Stimulated activated CD8-positive, alpha-beta memory T cell treated with anti-CD3 and anti-CD28 coated beads, Interleukin-2, amount 100 ng/mL, for 48 hours (primary cell): Measurements from ENCODE around the gene RBMXL2.

ENCODE experiments used
- DNase-seq, 2 donors: peaks; one replicate each; pipeline ENCODE4 v3.0.0-alpha.2; 2020; ENCODE audit warnings: low read depth in 2 of 2

Gene RBMXL2

DNA sequence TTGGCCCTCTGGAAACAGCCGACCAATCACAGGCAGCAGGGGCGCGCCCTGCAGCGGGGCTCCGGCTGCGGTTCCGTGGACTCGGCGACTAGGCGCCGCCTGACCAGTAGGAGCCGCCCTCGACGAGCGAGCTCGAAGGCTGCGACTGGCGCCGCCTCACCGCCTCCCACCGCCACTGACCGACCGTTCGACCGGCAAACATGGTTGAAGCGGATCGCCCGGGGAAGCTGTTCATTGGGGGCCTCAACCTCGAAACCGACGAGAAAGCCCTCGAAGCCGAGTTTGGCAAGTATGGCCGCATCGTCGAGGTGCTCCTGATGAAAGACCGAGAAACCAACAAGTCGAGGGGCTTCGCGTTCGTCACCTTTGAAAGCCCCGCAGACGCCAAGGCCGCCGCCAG is at the start of gene RBMXL2:
RBMXL2 (plus strand) TSS at position 78 of the 400 bp plus-strand sequence; CDS start at position 201, 123 bp downstream.
- no peak for DNase-seq

DNA sequence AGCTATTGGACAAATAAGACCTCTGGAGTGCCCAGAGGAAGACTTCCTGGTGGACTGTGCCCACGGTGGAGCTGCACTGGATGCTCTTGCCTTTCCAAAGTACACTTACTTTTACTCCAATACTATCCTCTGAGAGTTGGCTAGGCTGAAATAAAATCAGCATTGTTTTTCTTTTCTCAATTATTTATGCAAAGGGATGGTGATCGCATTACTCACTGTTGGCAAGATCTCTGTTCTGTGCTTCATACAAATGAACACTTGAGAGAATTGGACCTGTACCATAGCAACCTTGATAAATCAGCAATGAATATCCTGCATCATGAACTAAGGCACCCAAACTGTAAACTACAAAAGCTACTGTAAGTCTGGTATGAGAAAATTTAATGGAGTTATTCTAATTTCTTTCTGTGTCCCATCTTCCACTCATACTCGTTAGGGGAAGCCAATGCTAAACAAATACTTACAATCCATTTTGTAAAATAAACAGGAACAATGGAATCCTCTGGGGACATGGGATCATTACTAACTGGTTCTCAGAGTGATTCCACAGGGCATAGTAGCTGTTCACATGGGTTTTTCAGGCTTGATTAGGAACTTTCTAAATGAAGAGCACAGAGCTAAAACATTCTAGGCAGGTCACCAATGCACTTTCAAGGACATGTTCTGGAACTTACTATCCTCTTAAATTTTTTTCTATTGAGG is 42.2 kb upstream of the RBMXL2 start:
- no peak for DNase-seq

DNA sequence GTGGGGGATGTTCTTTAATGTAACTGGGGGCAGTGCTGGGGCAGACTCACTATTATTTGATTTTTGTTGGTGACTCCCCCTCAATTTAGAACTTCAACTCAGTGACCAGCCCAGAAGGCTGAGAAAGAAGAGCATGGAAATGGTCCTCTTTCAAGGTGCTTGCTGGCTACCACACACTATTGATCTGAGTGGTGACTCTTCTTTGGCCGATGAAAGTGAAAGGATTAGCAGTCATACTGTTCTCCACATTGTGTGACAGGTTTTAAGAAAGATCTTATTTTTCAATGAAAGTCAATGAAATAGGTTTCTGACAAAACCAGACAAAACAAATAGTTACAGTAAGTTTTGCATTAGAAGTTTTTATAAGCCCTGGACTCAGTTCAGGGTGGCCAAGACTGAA is 38.6 kb upstream of the RBMXL2 start:
- no peak for DNase-seq

DNA sequence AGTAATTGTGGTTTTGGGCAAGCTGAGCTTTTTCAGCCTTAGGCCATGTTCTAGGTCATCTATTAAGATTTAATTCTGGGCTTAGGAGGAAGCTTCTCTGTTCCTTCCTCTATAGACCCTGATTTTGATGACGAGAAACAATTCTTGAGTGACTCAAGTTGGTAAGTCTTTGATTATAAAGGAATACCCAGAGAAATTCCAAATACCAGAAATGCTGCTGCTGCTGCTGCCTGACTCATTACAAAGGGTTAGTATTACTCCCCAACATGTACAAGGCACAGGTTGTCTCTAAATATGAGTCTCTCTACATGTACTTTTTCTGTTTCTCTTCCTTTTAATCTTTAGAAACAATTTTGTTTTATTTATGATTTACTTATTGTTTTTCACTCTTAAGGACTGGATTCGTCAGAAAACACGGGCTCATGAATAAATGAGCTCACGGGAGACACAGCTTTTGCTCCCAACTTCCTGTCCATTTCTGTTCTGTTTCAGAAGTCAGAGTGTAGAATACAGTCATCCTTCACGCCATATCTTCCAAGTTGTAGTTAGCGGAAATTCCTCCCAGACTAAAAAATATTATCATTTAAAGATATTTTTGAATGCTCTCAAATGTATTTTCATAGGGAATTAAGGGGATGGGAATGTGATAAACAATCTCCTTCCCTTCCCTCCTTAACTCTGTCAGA is 31.8 kb upstream of the RBMXL2 start:
- no peak for DNase-seq

DNA sequence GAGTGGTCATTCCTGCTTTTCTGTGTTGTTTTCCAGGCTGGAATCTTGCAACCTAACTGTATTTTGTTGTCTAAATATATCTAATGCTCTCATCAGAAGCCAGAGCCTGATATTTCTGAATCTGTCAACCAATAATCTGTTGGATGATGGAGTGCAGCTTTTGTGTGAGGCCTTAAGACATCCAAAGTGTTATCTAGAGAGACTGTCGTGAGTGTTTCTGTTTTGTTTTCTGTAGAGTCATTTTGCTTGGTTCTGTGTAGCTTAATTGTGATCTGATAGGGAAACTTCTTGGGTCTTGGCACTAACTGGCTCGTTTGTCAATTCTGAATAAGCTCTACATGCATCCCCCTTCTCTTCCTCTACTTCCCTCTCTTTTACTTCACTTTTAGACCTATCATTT is 31.2 kb upstream of the RBMXL2 start:
- no peak for DNase-seq

DNA sequence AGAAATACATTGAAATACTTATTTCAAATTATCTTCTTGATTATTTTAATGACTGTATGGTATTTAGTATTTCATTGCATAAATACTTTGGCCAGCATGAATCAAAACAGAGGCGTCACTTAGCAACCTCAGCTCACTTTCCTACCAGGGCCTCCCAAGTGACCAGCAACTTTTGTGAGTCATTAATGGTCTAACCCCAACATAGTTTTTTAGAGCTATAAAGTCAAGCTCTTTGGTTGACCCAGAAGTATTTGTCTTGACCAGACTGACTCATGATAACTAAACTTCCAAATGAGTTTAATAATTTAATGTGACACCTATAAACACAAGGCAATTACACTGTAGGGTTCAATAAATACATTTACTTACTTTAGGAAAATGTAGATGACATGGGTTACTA is 27.9 kb upstream of the RBMXL2 start:
- no peak for DNase-seq

DNA sequence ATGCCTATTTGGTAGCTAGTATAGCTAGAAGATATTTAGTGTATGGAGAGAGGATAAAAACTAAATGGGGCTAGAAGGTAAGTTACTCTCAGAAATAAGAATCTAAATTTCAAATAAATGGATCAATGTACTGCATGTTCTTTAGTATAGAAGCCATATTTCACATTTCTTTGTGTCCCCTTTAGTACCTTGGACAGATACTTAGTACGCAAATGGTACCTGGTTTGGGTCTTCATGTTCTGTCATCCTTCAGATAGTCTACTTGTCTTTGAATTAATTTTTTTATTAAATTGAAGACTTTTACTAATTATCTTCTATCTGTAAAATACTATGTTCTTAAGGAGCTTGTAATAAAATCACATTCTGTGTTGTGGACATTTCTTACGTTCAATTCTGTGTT is 26.3 kb upstream of the RBMXL2 start:
- DNase-seq, result no peak

DNA sequence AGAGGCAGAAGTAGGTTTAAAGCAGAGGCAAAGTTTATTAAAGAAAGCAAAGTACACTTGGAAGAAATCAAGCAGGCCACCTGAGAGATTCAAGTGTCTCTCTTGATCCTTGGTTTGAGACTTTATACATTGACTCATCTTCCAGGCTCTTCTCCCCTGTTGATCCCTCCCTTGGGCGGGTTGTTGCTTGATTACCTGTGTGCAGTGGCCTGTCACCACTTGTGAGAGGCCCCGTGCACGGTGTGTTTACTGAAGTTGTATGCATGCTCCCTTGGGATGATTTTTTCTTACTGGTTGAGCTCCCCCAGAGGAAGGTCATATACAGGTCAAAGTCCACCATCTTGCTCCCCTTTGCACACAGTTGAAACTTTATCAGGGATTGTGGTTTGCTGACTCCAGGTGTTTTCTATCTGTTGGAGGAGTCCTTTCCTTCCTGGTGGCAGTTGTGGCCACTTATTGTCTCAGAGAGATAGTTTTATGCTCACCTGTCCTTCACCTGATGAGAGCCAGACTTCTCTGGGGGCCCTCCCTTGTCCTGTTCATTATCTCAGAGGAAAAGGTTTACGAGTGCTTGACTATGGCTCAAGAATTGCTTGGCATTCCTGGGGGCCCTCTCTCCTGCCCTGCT is 16.3 kb upstream of the RBMXL2 start:
- no peak for DNase-seq

DNA sequence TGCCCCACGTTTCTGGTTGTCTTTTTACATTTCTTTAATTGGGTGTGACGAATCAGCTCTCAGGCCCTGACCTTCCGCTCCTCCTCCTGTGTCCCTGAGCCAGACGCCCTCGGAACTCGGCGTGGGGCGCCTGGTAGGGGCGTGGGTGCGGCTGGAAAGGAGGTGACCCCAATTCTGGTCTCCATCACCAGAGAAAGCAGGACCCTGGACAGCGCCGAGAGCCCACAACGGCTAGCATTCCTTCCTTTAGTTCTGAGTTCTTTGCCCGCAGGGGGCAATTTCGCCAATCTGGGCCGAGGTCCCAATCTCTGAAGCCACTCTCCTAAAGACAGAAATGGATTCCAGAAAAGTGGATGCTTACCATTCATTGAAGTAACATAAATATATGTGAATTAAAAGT is 11.7 kb upstream of the RBMXL2 start:
- DNase-seq, result no peak

DNA sequence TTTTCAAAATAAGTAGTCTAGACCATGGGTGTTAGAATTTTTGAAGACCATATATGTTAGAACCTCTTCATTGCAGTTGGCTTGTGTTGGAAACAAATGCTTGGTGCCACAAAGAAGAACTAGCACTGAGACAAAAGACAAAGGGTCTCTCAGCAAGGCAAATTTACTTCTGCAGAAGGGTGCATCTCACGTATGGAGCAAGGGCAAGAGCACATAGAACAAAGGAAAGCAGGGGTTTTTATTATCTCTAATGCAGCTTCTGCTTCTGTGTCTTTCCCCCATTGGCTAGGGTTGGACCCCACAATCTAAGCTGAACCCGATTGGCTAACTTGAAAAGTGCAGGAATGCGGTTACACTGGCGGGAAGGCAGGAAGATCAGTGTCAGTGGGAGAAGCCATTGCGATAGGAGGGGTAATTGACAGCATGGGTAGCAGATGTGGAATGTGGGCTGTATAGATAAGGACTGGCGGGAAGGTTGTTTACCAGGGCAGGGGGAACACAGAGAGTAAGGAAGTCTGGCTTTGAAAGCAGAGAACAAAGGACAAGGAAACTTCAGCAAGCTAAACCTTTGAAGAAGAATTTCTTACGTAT is 9.2 kb upstream of the RBMXL2 start:
- DNase-seq, result no peak

DNA sequence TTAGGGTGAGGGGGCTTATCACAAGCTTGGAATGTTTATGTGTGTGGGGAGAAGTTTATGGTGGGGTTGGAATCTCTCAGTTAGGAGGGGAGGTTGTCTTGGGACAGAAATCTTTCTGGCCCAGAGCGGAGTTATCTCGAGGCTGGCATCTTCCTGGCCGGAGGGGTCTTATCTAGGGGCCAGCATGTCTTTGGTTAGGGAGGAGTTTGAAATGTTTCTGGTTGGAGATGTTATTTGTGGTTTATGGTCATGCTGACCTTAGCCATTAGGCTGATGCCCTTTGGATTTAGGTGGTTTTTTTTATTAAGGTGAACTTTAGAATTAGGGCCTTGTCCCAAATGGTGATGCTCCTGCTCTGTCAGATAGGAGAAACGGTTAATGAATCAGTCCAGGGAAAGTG is 7.9 kb upstream of the RBMXL2 start:
- DNase-seq, result no peak

DNA sequence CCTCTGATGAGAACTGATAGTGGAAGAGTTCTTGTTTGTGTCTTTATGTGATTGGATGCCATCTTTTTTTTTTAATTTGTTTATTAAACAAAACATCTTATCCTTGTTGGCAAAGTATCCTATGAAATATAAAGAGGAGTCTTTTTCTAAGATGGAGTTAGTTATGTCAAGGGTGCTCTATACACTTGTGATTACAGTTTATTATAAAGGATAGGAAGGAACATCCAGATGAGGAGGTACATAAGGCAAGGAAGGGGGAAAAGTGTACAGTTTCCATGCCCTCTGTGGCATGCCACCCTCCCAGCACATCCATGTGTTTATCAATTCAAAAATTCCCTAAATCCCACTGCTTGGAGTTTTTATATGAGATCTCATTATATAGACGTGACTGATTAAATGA is 7.4 kb upstream of the RBMXL2 start:
- no peak for DNase-seq

DNA sequence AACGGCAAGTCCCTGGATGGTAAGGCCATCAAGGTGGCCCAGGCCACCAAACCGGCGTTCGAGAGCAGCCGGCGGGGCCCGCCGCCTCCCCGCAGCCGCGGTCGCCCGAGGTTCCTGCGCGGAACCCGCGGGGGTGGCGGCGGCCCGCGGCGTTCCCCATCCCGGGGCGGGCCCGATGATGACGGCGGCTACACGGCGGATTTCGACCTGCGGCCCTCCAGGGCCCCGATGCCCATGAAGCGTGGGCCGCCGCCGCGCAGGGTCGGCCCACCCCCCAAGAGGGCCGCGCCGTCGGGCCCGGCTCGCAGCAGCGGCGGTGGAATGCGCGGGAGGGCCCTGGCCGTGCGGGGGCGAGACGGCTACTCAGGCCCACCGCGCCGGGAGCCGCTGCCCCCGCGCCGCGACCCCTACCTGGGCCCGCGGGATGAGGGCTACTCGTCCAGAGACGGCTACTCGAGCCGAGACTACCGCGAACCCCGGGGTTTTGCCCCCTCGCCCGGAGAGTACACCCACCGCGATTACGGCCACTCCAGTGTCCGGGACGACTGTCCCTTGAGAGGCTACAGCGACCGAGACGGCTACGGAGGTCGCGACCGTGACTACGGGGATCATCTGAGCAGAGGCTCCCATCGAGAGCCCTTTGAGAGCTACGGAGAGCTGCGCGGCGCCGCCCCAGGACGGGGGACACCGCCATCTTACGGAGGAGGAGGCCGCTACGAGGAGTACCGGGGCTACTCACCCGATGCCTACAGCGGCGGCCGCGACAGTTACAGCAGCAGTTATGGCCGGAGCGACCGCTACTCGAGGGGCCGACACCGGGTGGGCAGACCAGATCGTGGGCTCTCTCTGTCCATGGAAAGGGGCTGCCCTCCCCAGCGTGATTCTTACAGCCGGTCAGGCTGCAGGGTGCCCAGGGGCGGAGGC is 792 bp downstream of the RBMXL2 start:
- no peak for DNase-seq

DNA sequence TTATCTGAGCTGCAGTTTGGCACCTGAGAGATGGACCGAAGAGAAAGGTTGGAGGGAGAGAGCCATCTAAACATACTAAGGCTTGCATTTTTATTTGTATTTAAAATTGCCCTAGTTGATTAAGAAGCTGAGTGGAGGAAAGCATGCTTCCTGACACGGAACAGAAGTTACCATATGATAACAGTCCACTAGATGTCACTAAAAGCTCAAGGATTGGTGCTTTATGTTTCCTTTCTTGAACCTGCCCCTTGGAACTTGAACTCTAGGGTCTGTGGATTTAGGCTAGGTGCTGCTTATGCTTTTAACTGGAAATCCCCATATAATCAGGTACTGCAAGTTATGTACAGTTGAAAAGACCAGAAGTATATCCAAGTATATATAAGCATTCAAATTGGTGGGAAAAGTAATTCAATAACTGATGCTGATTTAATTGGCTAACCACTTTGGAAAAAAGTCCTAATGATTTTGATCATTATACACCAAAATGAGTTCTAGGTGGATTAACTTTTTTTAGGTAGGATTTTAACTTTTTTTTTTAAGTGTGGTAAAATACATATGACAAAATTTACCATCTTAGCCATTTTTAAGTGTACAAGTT is 9.5 kb downstream of the RBMXL2 start:
- DNase-seq, result no peak

DNA sequence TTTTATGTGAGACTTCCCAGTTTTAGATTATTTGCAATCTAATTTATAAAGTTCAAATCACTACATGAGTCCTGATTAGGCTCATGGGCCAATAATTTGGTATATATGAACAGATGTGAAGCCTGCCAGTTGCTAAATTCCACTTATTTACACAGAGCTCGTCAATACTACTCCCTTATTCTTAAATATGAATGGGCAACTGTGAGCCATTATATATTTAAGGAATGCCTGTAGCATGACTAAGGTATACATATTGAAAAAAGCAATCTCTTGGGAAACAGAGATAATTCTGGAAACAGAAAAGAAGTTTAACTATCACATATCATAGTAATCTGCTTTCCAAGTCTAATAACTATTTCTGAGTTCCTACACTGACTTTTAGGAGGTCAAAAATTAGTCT is 27.0 kb downstream of the RBMXL2 start:
- no peak for DNase-seq

DNA sequence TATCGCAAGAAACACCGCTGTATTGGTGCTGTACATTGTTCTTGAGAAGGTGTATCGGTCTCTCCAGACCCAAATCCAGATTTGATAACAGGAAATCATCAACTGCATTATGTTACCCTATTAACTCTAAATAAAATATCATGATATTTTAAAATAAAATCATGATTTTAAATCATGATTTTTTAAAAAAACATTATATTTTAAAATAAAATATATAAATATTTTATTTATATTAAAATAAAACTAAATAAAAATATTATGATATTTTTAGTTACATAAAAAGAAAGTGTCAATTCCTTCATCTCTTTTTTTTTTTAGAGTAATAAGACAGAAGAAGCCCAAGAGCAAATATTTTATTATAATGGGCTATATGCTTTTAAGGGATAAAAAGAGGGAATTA is 27.6 kb downstream of the RBMXL2 start:
- no peak for DNase-seq

DNA sequence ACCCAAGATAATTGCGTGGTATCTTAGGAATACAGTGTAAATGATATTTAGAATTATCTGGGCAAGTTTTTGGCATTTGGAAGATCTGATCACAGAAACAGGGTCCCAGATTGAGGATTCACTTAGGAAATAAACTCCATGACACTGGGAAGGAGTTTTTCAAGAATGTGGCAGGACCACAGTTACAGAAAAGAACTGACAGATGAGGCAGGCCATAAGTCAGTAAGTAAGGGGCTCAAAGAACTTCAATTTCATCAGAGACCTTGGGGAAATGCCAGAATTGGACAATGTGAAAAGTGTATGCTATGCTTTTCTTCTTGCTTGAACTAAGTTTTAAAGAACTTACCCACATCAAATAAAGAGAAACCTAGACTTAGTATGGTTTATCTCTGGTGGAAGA is 49.3 kb downstream of the RBMXL2 start:
- DNase-seq, result no peak
